Upper lobe of left lung (tissue), 6 donors: ENCODE results near the gene NIPBL. TPM values are rescaled to one million over a fixed set of nuclear protein-coding genes. Genes with fewer than 3 reads are reported as not detected.

Experiments
- ATAC-seq, 2 donors: fragments of 200-7000 bp; cut with Tn5 transposase; one replicate each; pipeline ENCODE4 v1.9.1; 2022; ENCODE audit warnings: mild to moderate bottlenecking in 2 of 2, moderate library complexity in 2 of 2; ENCODE audit not compliant: low FRiP score in 2 of 2
- DNase-seq, 2 donors: peaks; one replicate each; pipeline ENCODE4 v3.0.0-alpha.2; 2019 to 2020
- H3K27ac ChIP-seq, 4 donors: fragments of 200-600 bp; sonication (generic); one replicate each; pipeline ENCODE4 v1.5.1; 2016 to 2019
- H3K27me3 ChIP-seq, 4 donors: fragments of 200-600 bp; sonication (generic); one replicate each; pipeline ENCODE4 v1.5.1; 2017 to 2019
- H3K36me3 ChIP-seq, 4 donors: fragments of 200-600 bp; sonication (generic); one replicate each; pipeline ENCODE4 v1.5.1; 2016 to 2019
- H3K4me1 ChIP-seq, 4 donors: fragments of 200-600 bp; sonication (generic); one replicate each; pipeline ENCODE4 v1.5.1; 2018 to 2019
- H3K4me3 ChIP-seq, 4 donors: fragments of 200-600 bp; sonication (generic); one replicate each; pipeline ENCODE4 v1.5.1; 2017 to 2019; ENCODE audit warnings: mild to moderate bottlenecking in 2 of 4, moderate library complexity in 1 of 4
- H3K9me3 ChIP-seq, 4 donors: fragments of 200-600 bp; sonication (generic); one replicate each; pipeline ENCODE4 v1.5.1; 2018 to 2019
- CTCF ChIP-seq, 6 experiments: fragments of 450-650 bp in 4 of 6; fragments of 200-600 bp in 2 of 6; sonication (generic) in 2 of 6; IDR thresholded peaks; one replicate each; pipeline ENCODE4 v1.5.1; 2016 to 2019; ENCODE audit warnings: antibody characterized with exemption in 6 of 6
- EP300 ChIP-seq, 4 donors: sonication (generic); formaldehyde crosslinking; IDR thresholded peaks; one replicate each; pipeline ENCODE4 v1.5.1; 2017; ENCODE audit warnings: antibody characterized with exemption in 4 of 4, control low read depth in 2 of 4
- POLR2A ChIP-seq, 4 donors: fragments of 450-650 bp; IDR thresholded peaks; one replicate each; pipeline ENCODE4 v1.5.1; 2016 to 2017; ENCODE audit warnings: antibody characterized with exemption in 4 of 4, mild to moderate bottlenecking in 2 of 4
- POLR2AphosphoS5 ChIP-seq, 2 donors: sonication (generic); formaldehyde crosslinking; IDR thresholded peaks; one replicate each; pipeline ENCODE4 v1.5.1; 2017; ENCODE audit warnings: antibody characterized with exemption in 2 of 2
- WGBS, 2 donors: methylation state at CpG; one replicate each; pipeline ENCODE4 v1.1.5; 2017 to 2018; 5-methylcytosine and 5-hydroxymethylcytosine counted together
- total RNA-seq, 6 donors: library from RNA; depleted of rRNA in 4 of 6; stranded (reverse); fragments of >200 nt in 4 of 6; gene quantifications; one replicate each; pipeline versions ENCODE4 v1.1.0 to v1.2.1, GENCODE V29; 2016 to 2021
- donor health status: DM: no; HTN: no; CAD: no; lungs with moderate emphysema.
- donor health status: DM: no; HTN: yes; CAD: no; lungs with severe emphysema.

The NIPBL gene
- total RNA-seq, 6 donors from 2014 or later: 39.2 to 75.2 (median 55.3) TPM

- Histone ChIP-seq H3K27me3 (no peaks in the 10 kb centered on the region), H3K9me3 (no peaks in the 10 kb centered on the region), H3K4me1 (peaks cover 35 to 64% (median 42%) of the 10 kb centered on the region in 4 donors), H3K36me3 (peaks cover 0 to 9% (median 0%) of the 10 kb centered on the region in 4 donors), H3K4me3 (no peak overlapping the region), H3K27ac (no peak overlapping the region)
- TF ChIP-seq EP300 (IDR thresholded peaks at IDR 0.05) (no peak), POLR2A (IDR thresholded peaks at IDR 0.05) (no peak), CTCF (IDR thresholded peaks at IDR 0.05) (no peak), POLR2AphosphoS5 (IDR thresholded peaks at IDR 0.05) (no peak)
- DNase-seq (no peak), ATAC-seq (no peak)
- WGBS, 2 donors: 75 to 81% methylated on average over 3 of the region's 3 CpGs
These were observed 5.7 kb downstream of the NIPBL start for GRCh38 chr5:36882250-36882649.

DNA sequence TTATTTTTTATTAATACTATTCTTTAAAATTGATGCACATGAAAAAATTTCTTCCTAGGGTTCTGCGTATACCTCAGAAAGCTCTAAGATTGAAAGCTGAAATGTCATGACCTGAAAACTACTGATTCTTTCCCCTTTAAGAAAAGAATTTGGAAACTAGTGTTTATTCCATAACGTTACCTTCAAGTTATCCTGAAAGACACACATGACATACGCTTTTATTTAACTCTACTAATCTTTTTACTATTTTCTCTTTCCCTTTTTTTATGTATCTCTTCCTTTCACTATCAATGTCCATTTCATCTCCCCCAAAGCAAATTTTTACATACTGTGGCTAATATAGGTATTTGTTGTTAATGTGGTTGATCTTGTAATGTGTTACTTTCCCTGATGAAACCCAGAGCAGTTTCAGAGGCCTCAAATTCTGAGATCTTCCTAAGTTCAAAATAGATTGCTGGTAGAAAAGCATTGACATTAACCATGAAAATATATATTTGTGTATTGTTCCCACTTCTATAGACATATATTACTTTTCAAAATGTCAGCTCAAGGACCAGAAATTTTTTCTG lies 7.4 kb downstream of the NIPBL start:
- WGBS, 2 donors: 91 to 94% methylated on average over 3 of the region's 3 CpGs

GRCh38 chr5:36885149-36885548 lies 8.6 kb downstream of the NIPBL start:
- peaks cover 27 to 43% (median 36%) of the 10 kb centered on the region in 4 donors for H3K4me1 ChIP-seq
- H3K9me3 ChIP-seq: no peaks in the 10 kb centered on the region
- no peak overlapping the region for H3K4me3 ChIP-seq
- H3K27ac ChIP-seq: no peak overlapping the region
- 93 to 98% methylated on average over 7 to 10 of the region's 10 CpGs for WGBS, 2 donors
- no peaks in the 10 kb centered on the region for H3K27me3 ChIP-seq
- H3K36me3 ChIP-seq: peaks cover 0 to 9% (median 0%) of the 10 kb centered on the region in 4 donors
- TF ChIP-seq POLR2AphosphoS5 (IDR thresholded peaks at IDR 0.05) (no peak), POLR2A (IDR thresholded peaks at IDR 0.05) (no peak), CTCF (IDR thresholded peaks at IDR 0.05) (no peak), EP300 (IDR thresholded peaks at IDR 0.05) (no peak)
- peak in 1 of 2 donors; percentile 59 for DNase-seq
- no peak for ATAC-seq

More for the DNA sequence above, 7.4 kb downstream of the NIPBL start:
- TF ChIP-seq CTCF (IDR thresholded peaks at IDR 0.05): no peak
- no peak for TF ChIP-seq POLR2A (IDR thresholded peaks at IDR 0.05)
- no peak for TF ChIP-seq POLR2AphosphoS5 (IDR thresholded peaks at IDR 0.05)
- no peak for TF ChIP-seq EP300 (IDR thresholded peaks at IDR 0.05)
- H3K27me3 ChIP-seq: no peaks in the 10 kb centered on the region
- peaks cover 38 to 55% (median 46%) of the 10 kb centered on the region in 4 donors for H3K4me1 ChIP-seq
- no peak overlapping the region for H3K27ac ChIP-seq
- DNase-seq (no peak), ATAC-seq (no peak)
- H3K9me3 ChIP-seq: no peaks in the 10 kb centered on the region
- no peak overlapping the region for H3K4me3 ChIP-seq
- H3K36me3 ChIP-seq: peaks cover 0 to 9% (median 0%) of the 10 kb centered on the region in 4 donors

- Histone ChIP-seq H3K4me3 (no peak overlapping the region), H3K4me1 (peaks cover 21 to 37% (median 31%) of the 10 kb centered on the region in 4 donors), H3K36me3 (peaks cover 0 to 9% (median 0%) of the 10 kb centered on the region in 4 donors), H3K9me3 (no peaks in the 10 kb centered on the region), H3K27ac (no peak overlapping the region), H3K27me3 (no peaks in the 10 kb centered on the region)
- no peak for TF ChIP-seq EP300 (IDR thresholded peaks at IDR 0.05)
- no peak for TF ChIP-seq POLR2AphosphoS5 (IDR thresholded peaks at IDR 0.05)
- TF ChIP-seq POLR2A (IDR thresholded peaks at IDR 0.05): no peak
- no peak for TF ChIP-seq CTCF (IDR thresholded peaks at IDR 0.05)
- no peak for ATAC-seq
- WGBS, 2 donors: 91 to 92% methylated on average over 16 to 18 of the region's 18 CpGs
- peak in 1 of 2 donors; percentile 15 for DNase-seq
These were observed 9.3 kb downstream of the NIPBL start for GRCh38 chr5:36885566-36886485.
